DND-41 (cell line): ENCODE results near the gene PAPOLB.

Source experiments
- CTCF ChIP-seq: IDR thresholded peaks from 2 replicates; pipeline ENCODE4 v1.5.1; 2012; ENCODE audit warnings: borderline replicate concordance, low read length, moderate library complexity, mild to moderate bottlenecking; ENCODE audit not compliant: poor library complexity, severe bottlenecking; ENCODE audit errors: extremely low read depth
- EZH2 ChIP-seq: IDR thresholded peaks from 3 replicates; pipeline ENCODE4 v1.6.1; 2012; ENCODE audit warnings: borderline replicate concordance, low read depth, mild to moderate bottlenecking, moderate library complexity, low read length, inconsistent platforms; ENCODE audit not compliant: severe bottlenecking

GRCh38 chr7:4854916-4855315 is 6.9 kb downstream of the PAPOLB start:
- TF ChIP-seq CTCF (no peak), EZH2 (no peak)
